ENCODE results near the gene FAM9C.

The FAM9C gene

GRCh38 chrX:13015536-13016236 lies 28.7 kb downstream of the FAM9C start:
- H3K27me3 ChIP-seq (ENCODE audit: control insufficient read depth, insufficient read depth, low read length): no peaks in the 10 kb centered on the region
- H3K9me3 ChIP-seq (ENCODE audit: control insufficient read depth, insufficient read depth, low read length): no peaks in the 10 kb centered on the region
- no peak overlapping the region for H3K9ac ChIP-seq (ENCODE audit: low read depth, low read length)
- H3K4me1 ChIP-seq (ENCODE audit: control insufficient read depth, insufficient read depth, low read length): peaks cover 21% of the 10 kb centered on the region
- H3K4me3 ChIP-seq (ENCODE audit: low read depth, low read length): no peak overlapping the region
- H3K36me3 ChIP-seq (ENCODE audit: control insufficient read depth, insufficient read depth, low read length): no peaks in the 10 kb centered on the region
- H3K27ac ChIP-seq (ENCODE audit: low read depth, low read length): no peak overlapping the region

- Histone ChIP-seq H3K27ac (ENCODE audit: low read depth, low read length) (no peak overlapping the region), H3K4me1 (ENCODE audit: control insufficient read depth, insufficient read depth, low read length) (peaks cover 21% of the 10 kb centered on the region), H3K36me3 (ENCODE audit: control insufficient read depth, insufficient read depth, low read length) (no peaks in the 10 kb centered on the region), H3K9ac (ENCODE audit: low read depth, low read length) (no peak overlapping the region), H3K9me3 (ENCODE audit: control insufficient read depth, insufficient read depth, low read length) (no peaks in the 10 kb centered on the region), H3K4me3 (ENCODE audit: low read depth, low read length) (no peak overlapping the region), H3K27me3 (ENCODE audit: control insufficient read depth, insufficient read depth, low read length) (no peaks in the 10 kb centered on the region)
These were observed 30.0 kb downstream of the FAM9C start for GRCh38 chrX:13014111-13015096.

GRCh38 chrX:13013363-13014110 lies 30.9 kb downstream of the FAM9C start:
- no peak overlapping the region for H3K4me3 ChIP-seq (ENCODE audit: low read depth, low read length)
- H3K36me3 ChIP-seq (ENCODE audit: control insufficient read depth, insufficient read depth, low read length): no peaks in the 10 kb centered on the region
- H3K27ac ChIP-seq (ENCODE audit: low read depth, low read length): no peak overlapping the region
- no peak overlapping the region for H3K9ac ChIP-seq (ENCODE audit: low read depth, low read length)
- no peaks in the 10 kb centered on the region for H3K9me3 ChIP-seq (ENCODE audit: control insufficient read depth, insufficient read depth, low read length)
- H3K27me3 ChIP-seq (ENCODE audit: control insufficient read depth, insufficient read depth, low read length): no peaks in the 10 kb centered on the region
- H3K4me1 ChIP-seq (ENCODE audit: control insufficient read depth, insufficient read depth, low read length): peaks cover 21% of the 10 kb centered on the region

GRCh38 chrX:13010546-13010945 lies 33.9 kb downstream of the FAM9C start:
- Histone ChIP-seq H3K4me1 (ENCODE audit: control insufficient read depth, insufficient read depth, low read length) (peaks cover 29% of the 10 kb centered on the region), H3K27me3 (ENCODE audit: control insufficient read depth, insufficient read depth, low read length) (no peaks in the 10 kb centered on the region), H3K27ac (ENCODE audit: low read depth, low read length) (no peak overlapping the region)

GRCh38 chrX:13009844-13010243 lies 34.6 kb downstream of the FAM9C start:
- Histone ChIP-seq H3K4me1 (ENCODE audit: control insufficient read depth, insufficient read depth, low read length) (peaks cover 28% of the 10 kb centered on the region), H3K4me3 (ENCODE audit: low read depth, low read length) (no peak overlapping the region), H3K27ac (ENCODE audit: low read depth, low read length) (no peak overlapping the region), H3K9ac (ENCODE audit: low read depth, low read length) (no peak overlapping the region), H3K9me3 (ENCODE audit: control insufficient read depth, insufficient read depth, low read length) (no peaks in the 10 kb centered on the region), H3K27me3 (ENCODE audit: control insufficient read depth, insufficient read depth, low read length) (no peaks in the 10 kb centered on the region), H3K36me3 (ENCODE audit: control insufficient read depth, insufficient read depth, low read length) (no peaks in the 10 kb centered on the region)

More at GRCh38 chrX:13010546-13010945, 33.9 kb downstream of the FAM9C start:
- no peak overlapping the region for H3K9ac ChIP-seq (ENCODE audit: low read depth, low read length)
- no peak overlapping the region for H3K4me3 ChIP-seq (ENCODE audit: low read depth, low read length)
- no peaks in the 10 kb centered on the region for H3K9me3 ChIP-seq (ENCODE audit: control insufficient read depth, insufficient read depth, low read length)
- H3K36me3 ChIP-seq (ENCODE audit: control insufficient read depth, insufficient read depth, low read length): no peaks in the 10 kb centered on the region

GRCh38 chrX:13009273-13009672 lies 35.1 kb downstream of the FAM9C start:
- Histone ChIP-seq H3K9me3 (ENCODE audit: control insufficient read depth, insufficient read depth, low read length) (no peaks in the 10 kb centered on the region), H3K4me3 (ENCODE audit: low read depth, low read length) (no peak overlapping the region), H3K9ac (ENCODE audit: low read depth, low read length) (no peak overlapping the region), H3K4me1 (ENCODE audit: control insufficient read depth, insufficient read depth, low read length) (peaks cover 22% of the 10 kb centered on the region), H3K27me3 (ENCODE audit: control insufficient read depth, insufficient read depth, low read length) (no peaks in the 10 kb centered on the region), H3K36me3 (ENCODE audit: control insufficient read depth, insufficient read depth, low read length) (no peaks in the 10 kb centered on the region), H3K27ac (ENCODE audit: low read depth, low read length) (no peak overlapping the region)

GRCh38 chrX:13008851-13009250 lies 35.6 kb downstream of the FAM9C start:
- Histone ChIP-seq H3K9me3 (ENCODE audit: control insufficient read depth, insufficient read depth, low read length) (no peaks in the 10 kb centered on the region), H3K4me3 (ENCODE audit: low read depth, low read length) (no peak overlapping the region), H3K27ac (ENCODE audit: low read depth, low read length) (no peak overlapping the region), H3K36me3 (ENCODE audit: control insufficient read depth, insufficient read depth, low read length) (no peaks in the 10 kb centered on the region), H3K4me1 (ENCODE audit: control insufficient read depth, insufficient read depth, low read length) (peaks cover 18% of the 10 kb centered on the region), H3K9ac (ENCODE audit: low read depth, low read length) (no peak overlapping the region), H3K27me3 (ENCODE audit: control insufficient read depth, insufficient read depth, low read length) (no peaks in the 10 kb centered on the region)

GRCh38 chrX:13008189-13008533 lies 36.3 kb downstream of the FAM9C start:
- Histone ChIP-seq H3K36me3 (ENCODE audit: control insufficient read depth, insufficient read depth, low read length) (no peaks in the 10 kb centered on the region), H3K27me3 (ENCODE audit: control insufficient read depth, insufficient read depth, low read length) (no peaks in the 10 kb centered on the region), H3K9me3 (ENCODE audit: control insufficient read depth, insufficient read depth, low read length) (no peaks in the 10 kb centered on the region), H3K4me3 (ENCODE audit: low read depth, low read length) (no peak overlapping the region), H3K4me1 (ENCODE audit: control insufficient read depth, insufficient read depth, low read length) (peaks cover 13% of the 10 kb centered on the region), H3K27ac (ENCODE audit: low read depth, low read length) (no peak overlapping the region), H3K9ac (ENCODE audit: low read depth, low read length) (no peak overlapping the region)

- Histone ChIP-seq H3K27me3 (ENCODE audit: control insufficient read depth, insufficient read depth, low read length) (no peaks in the 10 kb centered on the region), H3K27ac (ENCODE audit: low read depth, low read length) (no peak overlapping the region), H3K36me3 (ENCODE audit: control insufficient read depth, insufficient read depth, low read length) (no peaks in the 10 kb centered on the region), H3K9ac (ENCODE audit: low read depth, low read length) (no peak overlapping the region), H3K4me1 (ENCODE audit: control insufficient read depth, insufficient read depth, low read length) (peaks cover 13% of the 10 kb centered on the region), H3K9me3 (ENCODE audit: control insufficient read depth, insufficient read depth, low read length) (no peaks in the 10 kb centered on the region), H3K4me3 (ENCODE audit: low read depth, low read length) (no peak overlapping the region)
These were observed 36.8 kb downstream of the FAM9C start for GRCh38 chrX:13007519-13008188.

GRCh38 chrX:13005661-13006473 lies 38.6 kb downstream of the FAM9C start:
- Histone ChIP-seq H3K27me3 (ENCODE audit: control insufficient read depth, insufficient read depth, low read length) (no peaks in the 10 kb centered on the region), H3K9ac (ENCODE audit: low read depth, low read length) (no peak overlapping the region), H3K4me3 (ENCODE audit: low read depth, low read length) (no peak overlapping the region), H3K4me1 (ENCODE audit: control insufficient read depth, insufficient read depth, low read length) (peaks cover 17% of the 10 kb centered on the region), H3K9me3 (ENCODE audit: control insufficient read depth, insufficient read depth, low read length) (no peaks in the 10 kb centered on the region), H3K36me3 (ENCODE audit: control insufficient read depth, insufficient read depth, low read length) (no peaks in the 10 kb centered on the region), H3K27ac (ENCODE audit: low read depth, low read length) (no peak overlapping the region)

All from HUES48 (cell line).